ENCODE results near the gene ACTG1.

The ACTG1 gene

DNA sequence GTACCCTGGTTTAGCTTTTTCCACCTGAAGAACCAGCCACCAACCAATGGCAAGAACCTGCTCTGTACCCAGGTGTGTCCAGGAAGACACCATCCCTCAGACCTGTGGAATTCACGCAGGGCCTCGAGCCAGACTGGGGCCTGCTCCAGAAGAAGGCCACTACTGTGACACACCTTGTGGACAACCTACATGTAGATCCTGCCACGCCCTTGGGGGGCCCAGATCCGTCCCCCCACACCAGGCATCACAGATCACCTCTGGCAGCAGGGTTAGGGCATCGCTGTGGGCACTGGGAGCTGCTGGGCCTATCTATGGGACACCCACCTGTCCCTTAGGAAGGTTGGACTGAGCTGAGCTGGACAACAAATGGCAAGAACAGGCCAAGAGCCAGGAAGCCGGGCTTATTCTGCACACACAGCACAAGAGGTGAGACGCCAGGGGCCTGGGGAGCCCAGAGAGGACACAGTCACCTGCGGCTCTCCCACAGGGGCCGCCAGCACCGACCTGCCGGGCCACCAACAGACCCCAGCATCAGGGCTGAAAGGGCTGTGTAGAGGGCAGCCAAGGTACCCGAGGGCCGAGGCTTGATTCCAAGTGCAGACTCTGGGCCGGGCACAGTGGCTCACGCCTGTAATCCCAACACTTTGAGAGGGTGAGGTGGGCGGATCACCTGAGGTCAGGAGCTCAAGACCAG is 31.8 kb upstream of the ACTG1 start:
- no peak for DNase-seq

- no peak for DNase-seq
These were observed 31.2 kb upstream of the ACTG1 start for GRCh38 chr17:81543756-81544155.

- DNase-seq = no peak
These were observed 30.7 kb upstream of the ACTG1 start for GRCh38 chr17:81543339-81543675.

DNA sequence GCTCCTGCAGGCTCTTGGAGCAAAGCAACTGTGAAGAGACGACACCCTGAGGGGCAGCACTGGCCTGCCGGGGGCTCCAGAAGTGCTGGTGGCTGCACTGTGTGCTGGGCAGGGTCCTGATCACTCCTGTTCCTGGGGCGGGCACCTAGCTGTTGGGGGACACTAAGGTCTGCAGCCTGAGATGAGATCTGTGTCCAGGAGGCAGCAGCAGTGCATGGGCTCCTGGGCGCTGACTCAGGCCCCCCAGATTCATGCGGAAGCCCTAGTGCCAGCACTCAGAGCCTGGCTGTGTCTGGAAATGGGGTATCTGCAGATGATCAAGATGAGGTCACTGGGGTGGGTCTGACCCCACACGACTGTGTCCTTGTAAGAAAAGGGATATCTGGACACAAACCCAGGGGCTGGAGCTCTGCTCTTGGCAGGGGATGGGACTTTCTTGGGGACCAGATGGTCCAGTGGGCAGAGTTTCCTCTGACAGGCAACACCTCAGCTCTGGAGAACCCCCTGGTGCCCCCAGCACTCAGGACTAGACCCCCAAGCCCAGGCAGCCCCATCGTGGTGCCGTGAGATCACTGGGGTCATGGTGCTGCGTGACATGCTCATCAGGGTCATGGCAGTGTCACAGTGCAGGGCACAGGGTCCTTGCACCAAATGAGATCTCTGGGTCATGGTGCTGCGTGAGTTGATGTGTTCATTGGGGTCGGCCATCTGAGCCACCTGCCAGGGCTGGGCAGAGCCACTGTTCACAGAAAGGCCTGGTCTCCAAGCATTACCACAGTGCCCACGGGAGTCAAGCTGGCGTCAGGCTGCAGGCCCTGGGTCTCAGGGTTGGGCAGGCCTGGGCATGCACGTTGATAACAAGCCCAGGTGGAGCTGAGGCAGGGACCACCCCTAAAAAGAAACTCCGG is 30.1 kb upstream of the ACTG1 start:
- no peak for DNase-seq

DNA sequence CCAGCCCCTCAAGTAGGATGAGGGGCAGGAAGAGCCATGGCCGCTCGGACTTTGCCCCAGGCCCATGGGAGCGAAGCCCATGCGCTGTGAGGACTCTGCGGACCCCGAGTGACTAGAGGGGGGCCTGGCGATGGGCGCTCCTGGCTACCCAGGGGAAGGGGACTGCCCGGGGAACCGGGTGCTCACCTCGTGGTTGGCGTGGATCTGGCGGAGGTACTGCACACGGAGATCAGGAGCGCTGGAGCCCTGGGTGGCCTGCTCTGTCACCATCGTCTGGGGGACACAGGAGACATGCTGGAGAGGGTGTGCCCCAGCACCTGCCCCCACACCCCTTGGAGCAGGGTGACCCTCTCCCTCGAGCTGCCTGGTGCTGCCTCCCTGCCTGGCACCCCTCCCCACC is 28.5 kb upstream of the ACTG1 start:
- no peak for DNase-seq

DNA sequence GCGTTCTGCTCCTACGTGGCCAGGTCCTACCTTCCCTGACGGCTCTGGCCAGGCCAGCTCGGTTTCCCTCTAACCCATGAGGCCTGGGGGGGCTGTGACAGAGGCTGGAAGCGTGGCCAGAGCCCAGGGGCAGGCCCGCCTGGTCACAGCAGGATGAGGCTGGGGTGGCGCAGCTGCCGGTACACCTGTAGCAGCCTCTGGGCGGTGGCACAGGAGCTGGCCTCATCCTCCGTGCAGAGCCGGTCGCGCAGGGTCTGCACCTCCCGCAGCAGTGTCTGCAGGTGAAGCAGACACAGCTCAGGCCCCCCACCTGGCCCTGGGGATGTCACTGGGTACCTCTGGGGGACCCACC is 28.1 kb upstream of the ACTG1 start:
- no peak for DNase-seq

GRCh38 chr17:81539961-81540675 is 27.5 kb upstream of the ACTG1 start:
- DNase-seq = no peak

DNA sequence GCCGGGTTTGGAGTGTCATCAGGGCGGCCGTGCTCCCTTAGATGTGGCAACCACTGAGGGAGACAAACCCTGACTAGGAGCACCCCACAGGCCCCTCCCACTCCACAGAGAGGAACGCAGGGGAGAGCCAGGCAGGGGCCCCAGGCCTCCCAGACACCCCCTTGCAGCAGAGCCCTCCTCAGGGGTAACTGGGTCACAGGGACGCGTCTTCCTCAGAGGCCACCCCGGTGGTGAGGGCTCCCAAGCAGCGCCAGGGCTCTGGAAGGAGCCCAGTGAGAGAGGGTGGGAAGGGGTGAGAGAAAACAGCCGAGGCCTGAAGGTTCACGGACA is 26.9 kb upstream of the ACTG1 start:
- no peak for DNase-seq

DNA sequence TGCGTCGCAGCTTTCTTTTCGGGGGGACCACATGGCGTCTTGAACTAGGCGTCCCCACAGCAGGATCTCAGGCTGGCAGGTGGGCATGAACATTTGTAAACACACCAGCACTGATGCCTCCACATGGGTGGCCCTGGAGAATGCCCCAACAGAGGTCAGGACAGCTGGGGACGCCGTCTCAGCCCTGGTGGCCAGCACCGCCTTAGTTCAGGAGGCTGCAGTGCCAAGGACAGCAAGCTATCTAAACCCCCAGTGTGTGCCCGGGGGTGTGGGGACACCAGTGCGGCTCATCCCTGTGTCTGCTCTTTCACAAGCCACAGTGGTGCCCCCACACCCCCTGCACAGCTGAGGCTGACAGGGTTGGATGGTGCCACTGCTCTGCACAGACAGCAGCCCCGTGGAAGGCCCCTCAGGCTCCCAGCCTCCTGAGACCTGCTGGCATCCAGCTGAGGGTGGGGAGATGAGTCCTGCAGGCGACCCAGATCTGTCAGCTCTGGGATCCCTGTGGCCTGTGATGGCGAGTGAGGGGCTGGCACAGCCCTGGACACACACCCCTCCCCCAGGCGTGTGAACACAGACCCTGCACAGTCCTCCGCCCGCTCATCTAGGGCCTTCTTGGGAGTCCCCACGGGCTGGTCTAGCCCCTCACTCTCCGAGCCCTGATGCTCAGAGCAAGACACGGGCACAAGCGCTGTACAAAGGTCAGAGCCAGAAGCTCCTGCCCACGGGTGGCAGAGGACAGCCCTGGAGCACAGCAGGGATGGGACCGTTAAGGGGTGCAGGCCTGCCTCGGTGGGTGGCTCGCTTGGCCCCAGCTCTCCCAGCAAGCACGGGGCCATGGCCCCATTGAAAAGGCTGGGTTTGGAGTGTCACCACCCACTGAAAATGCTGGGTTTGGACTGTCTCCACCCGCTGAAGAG is 26.3 kb upstream of the ACTG1 start:
- no peak for DNase-seq

- DNase-seq = peak; percentile 25
These were observed 25.4 kb upstream of the ACTG1 start for GRCh38 chr17:81537856-81538555.

- no peak for DNase-seq
These were observed 24.8 kb upstream of the ACTG1 start for GRCh38 chr17:81537343-81537855.

- DNase-seq = no peak
These were observed 24.0 kb upstream of the ACTG1 start for GRCh38 chr17:81536299-81537290.

- DNase-seq = no peak
These were observed 23.1 kb upstream of the ACTG1 start for GRCh38 chr17:81535480-81536298.

DNA sequence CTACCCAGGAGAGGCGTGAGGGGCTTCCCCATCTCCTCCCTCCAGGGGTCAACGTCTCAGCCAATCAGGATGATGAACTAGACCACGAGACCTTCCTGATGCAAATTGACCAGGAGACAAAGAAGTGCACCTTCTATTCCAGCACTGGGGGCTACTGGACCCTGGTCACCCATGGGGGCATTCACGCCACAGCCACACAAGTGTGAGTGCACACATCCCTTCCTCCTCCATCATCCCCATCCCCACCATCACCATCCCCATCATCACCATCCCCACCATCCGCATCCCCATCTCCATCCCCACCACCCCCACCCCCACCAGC is 22.4 kb upstream of the ACTG1 start:
- DNase-seq = no peak

DNA sequence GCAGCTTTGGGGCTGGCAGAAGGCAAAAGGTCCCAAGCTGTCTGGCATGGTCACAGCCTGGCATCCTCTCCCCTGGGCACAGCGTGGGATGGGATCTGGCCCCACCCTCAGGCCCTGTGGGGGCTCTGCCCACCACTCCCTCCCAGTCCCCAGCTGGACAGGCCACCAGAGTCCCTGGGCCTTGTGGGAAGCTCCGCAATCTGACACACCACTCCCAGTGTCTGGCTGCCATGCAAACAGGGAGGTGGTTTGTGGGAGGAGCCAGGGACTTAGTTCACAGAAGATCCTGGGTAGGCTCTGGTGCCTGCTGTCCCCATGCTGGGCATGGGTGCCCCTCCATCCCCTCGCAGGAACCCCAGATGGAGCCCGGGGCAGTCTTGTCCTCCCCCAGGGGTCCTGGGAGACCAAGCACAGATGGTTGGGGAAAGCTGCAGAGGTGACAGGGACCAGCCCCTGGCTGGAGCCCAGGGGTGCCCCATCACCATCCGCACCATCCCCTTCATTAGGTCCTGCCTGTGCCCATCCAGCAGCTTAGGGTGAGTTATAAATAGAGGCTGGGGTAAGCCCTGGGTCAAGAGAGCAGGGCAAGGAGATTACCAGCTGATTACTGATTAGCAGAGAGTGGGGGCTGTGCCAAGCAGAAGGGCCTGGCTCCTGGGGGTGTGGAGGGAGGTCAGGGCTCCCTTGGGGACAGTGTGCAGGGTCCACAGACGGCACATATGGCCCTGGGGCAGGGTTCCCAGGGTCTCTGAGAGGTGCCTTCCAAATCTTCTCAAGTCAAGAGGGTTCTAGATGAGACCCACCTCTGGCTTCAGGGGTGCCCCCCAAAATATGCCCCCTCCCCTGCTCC is 21.8 kb upstream of the ACTG1 start:
- DNase-seq = no peak

DNA sequence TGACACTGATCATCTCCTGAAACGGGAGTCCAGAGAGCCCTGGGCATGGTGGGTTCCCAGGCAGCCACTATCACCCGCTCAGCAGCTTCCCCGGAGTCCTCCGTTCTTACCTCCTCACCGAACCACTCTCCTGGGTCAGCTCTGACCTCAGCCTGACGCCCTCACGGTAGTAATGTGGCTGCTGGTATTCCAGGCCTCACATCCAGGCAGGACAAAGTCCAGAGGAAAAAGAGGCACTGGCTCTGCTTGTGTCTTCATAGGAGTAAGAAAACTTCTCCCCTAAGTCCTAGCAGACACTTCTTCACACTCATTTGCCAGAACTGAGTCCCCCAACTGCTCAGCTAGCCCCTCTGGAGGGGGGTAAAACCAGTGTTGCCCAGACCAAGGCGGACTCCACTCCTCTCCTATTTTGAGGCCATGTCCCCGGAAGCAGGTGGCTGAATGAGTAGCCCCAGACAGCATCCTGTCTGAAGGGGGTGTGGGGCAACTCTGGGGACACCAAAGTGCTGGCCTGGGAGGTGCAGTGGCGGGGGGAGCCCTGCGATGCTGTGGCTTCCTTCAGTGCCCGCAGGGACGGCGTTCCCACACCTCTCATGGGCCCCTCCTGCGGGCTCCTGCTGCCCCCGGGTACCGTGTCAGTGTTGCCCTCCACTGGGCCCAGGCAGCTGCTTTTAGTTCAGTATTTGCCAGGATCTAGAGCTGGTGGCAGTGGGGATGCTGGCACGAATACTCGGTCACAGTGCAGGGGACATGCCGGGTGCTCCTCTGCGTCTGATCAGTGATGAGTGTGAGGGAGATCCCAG is 20.9 kb upstream of the ACTG1 start:
- no peak for DNase-seq

DNA sequence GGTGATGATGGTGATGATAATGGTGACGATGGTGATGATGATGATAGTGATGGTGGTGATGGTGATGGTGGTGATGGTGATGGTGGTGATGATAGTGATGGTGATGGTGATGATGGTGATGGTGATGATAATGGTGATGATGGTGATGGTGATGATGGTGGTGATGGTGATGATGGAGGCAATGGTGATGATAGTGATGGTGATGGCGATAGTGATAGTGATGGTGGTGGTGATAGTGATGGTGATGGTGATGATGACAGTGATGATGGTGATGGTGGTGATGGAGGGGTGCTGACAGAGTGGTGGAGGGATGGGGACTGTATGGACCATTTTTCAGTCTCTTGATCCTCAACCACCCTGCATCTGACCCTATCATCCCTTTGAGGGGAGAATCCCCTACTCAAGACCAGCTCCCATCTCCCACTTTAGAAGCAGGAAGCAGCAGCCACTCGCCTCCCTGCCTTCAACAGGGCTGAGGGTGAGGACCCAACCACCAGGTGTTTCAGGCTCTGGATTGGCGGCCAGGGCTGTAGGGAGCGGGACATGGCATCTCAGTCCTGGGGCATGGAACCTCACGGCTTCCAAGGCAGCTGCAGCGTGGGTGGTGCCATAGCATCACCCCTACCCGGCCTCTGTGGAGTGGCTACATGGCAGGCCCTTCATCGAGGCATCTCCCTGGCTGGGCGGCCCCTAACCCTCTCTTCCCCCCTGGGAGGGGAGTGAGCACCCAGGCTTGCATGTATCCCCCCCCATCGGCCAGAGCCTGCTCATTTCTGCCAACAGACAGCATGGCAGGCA is 20.1 kb upstream of the ACTG1 start:
- no peak for DNase-seq
